WTC11 (cell line): ENCODE data around the gene VTA1.

ENCODE experiments used
- CBFB ChIP-seq: sonication (generic); formaldehyde crosslinking; IDR thresholded peaks from 2 replicates; pipeline ENCODE4 v1.8.1; 2022; ENCODE audit warnings: mild to moderate bottlenecking, low read depth, missing genetic modification reagents
- FOXK1 ChIP-seq: sonication (generic); formaldehyde crosslinking; IDR thresholded peaks from 2 replicates; pipeline ENCODE4 v1.8.0; 2022; ENCODE audit warnings: mild to moderate bottlenecking, moderate library complexity, missing genetic modification reagents
- JUN ChIP-seq: sonication (generic); formaldehyde crosslinking; IDR thresholded peaks from 2 replicates; pipeline ENCODE4 v1.8.0; 2023; ENCODE audit warnings: mild to moderate bottlenecking, missing genetic modification reagents
- MXD4 ChIP-seq: fragments of 250-450 bp; sonication (Bioruptor Pico); IDR thresholded peaks from 2 replicates; pipeline ENCODE4 v1.8.0; 2021; ENCODE audit warnings: mild to moderate bottlenecking, moderate library complexity, borderline replicate concordance
- NR1H2 ChIP-seq: sonication (generic); formaldehyde crosslinking; IDR thresholded peaks from 2 replicates; pipeline ENCODE4 v1.9.0; 2021; ENCODE audit warnings: mild to moderate bottlenecking, moderate library complexity, missing genetic modification reagents
- NR3C1 ChIP-seq: sonication (generic); formaldehyde crosslinking; conservative IDR thresholded peaks from 2 replicates; pipeline ENCODE4 v1.8.1; 2023; ENCODE audit warnings: low read depth, mild to moderate bottlenecking, missing genetic modification reagents
- PRRX2 ChIP-seq: fragments of 250-450 bp; sonication (Bioruptor Pico); IDR thresholded peaks from 2 replicates; pipeline ENCODE4 v1.8.0; 2021; ENCODE audit warnings: mild to moderate bottlenecking
- RELA ChIP-seq: sonication (generic); formaldehyde crosslinking; IDR thresholded peaks from 2 replicates; pipeline ENCODE4 v1.8.1; 2022; ENCODE audit warnings: missing genetic modification reagents, mild to moderate bottlenecking, borderline replicate concordance
- TF ChIP-seq, protein P1 (sequence below): fragments of 200-600 bp; IDR thresholded peaks from 2 replicates; pipeline ENCODE4 v1.8.0; 2022; ENCODE audit warnings: antibody characterized with exemption
- TF ChIP-seq, protein P2 (sequence below): sonication (generic); formaldehyde crosslinking; conservative IDR thresholded peaks from 2 replicates; pipeline ENCODE4 v1.8.1; 2023; ENCODE audit warnings: mild to moderate bottlenecking, low read depth, missing genetic modification reagents, moderate library complexity
- TF ChIP-seq, protein P3 (sequence below): sonication (generic); formaldehyde crosslinking; IDR thresholded peaks from 2 replicates; pipeline ENCODE4 v1.8.1; 2023; ENCODE audit warnings: mild to moderate bottlenecking, missing genetic modification reagents, moderate library complexity
- TF ChIP-seq, protein P4 (sequence below): sonication (generic); formaldehyde crosslinking; IDR thresholded peaks from 2 replicates; pipeline ENCODE4 v1.8.0; 2022; ENCODE audit warnings: mild to moderate bottlenecking, missing genetic modification reagents

DNA sequence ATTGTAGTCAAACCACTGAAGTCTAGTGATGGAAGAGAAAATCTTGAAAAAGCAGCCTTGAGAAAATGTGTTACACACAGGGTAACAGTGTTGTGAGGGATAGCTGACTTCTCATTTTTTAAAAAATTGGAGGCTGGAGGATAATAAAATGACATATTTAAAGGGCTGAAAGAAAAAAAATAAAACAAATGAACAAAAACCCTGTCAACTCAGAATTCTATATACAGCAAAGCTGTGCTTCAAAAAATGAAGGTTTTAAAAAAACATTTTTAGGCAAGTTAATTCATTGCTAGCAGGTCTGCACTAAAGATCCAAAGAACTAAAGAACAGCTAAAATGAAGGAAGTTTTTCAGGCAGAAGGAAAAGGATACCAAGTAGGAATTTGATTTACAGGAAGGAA, 31.1 kb downstream of the VTA1 start:
- TF ChIP-seq RELA (CRISPR knock-in tag) (no peak), NR1H2 (CRISPR knock-in tag) (no peak), MXD4 (CRISPR knock-in tag) (no peak), FOXK1 (no peak), CBFB (no peak), PRRX2 (CRISPR knock-in tag) (no peak), NR3C1 (CRISPR knock-in tag) (no peak), JUN (CRISPR knock-in tag) (no peak)
- TF ChIP-seq, protein P1, sequence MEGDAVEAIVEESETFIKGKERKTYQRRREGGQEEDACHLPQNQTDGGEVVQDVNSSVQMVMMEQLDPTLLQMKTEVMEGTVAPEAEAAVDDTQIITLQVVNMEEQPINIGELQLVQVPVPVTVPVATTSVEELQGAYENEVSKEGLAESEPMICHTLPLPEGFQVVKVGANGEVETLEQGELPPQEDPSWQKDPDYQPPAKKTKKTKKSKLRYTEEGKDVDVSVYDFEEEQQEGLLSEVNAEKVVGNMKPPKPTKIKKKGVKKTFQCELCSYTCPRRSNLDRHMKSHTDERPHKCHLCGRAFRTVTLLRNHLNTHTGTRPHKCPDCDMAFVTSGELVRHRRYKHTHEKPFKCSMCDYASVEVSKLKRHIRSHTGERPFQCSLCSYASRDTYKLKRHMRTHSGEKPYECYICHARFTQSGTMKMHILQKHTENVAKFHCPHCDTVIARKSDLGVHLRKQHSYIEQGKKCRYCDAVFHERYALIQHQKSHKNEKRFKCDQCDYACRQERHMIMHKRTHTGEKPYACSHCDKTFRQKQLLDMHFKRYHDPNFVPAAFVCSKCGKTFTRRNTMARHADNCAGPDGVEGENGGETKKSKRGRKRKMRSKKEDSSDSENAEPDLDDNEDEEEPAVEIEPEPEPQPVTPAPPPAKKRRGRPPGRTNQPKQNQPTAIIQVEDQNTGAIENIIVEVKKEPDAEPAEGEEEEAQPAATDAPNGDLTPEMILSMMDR, result no peak
- TF ChIP-seq, protein P2, sequence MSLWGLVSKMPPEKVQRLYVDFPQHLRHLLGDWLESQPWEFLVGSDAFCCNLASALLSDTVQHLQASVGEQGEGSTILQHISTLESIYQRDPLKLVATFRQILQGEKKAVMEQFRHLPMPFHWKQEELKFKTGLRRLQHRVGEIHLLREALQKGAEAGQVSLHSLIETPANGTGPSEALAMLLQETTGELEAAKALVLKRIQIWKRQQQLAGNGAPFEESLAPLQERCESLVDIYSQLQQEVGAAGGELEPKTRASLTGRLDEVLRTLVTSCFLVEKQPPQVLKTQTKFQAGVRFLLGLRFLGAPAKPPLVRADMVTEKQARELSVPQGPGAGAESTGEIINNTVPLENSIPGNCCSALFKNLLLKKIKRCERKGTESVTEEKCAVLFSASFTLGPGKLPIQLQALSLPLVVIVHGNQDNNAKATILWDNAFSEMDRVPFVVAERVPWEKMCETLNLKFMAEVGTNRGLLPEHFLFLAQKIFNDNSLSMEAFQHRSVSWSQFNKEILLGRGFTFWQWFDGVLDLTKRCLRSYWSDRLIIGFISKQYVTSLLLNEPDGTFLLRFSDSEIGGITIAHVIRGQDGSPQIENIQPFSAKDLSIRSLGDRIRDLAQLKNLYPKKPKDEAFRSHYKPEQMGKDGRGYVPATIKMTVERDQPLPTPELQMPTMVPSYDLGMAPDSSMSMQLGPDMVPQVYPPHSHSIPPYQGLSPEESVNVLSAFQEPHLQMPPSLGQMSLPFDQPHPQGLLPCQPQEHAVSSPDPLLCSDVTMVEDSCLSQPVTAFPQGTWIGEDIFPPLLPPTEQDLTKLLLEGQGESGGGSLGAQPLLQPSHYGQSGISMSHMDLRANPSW (CRISPR knock-in tag), result no peak
- TF ChIP-seq, protein P3, sequence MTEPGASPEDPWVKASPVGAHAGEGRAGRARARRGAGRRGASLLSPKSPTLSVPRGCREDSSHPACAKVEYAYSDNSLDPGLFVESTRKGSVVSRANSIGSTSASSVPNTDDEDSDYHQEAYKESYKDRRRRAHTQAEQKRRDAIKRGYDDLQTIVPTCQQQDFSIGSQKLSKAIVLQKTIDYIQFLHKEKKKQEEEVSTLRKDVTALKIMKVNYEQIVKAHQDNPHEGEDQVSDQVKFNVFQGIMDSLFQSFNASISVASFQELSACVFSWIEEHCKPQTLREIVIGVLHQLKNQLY, result no peak
- TF ChIP-seq, protein P4, sequence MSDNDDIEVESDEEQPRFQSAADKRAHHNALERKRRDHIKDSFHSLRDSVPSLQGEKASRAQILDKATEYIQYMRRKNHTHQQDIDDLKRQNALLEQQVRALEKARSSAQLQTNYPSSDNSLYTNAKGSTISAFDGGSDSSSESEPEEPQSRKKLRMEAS (CRISPR knock-in tag), result no peak
